Islet of Langerhans (tissue), 1 donor: ENCODE data around the gene PRSS57.
"Not testable (repeated sequence)": the region's sequence is repeated elsewhere in the genome, so short reads cannot be mapped to it uniquely, and the experiment has no call there.

Experiments
- FAIRE-seq: peaks from one replicate; lab custom pipeline; 2011; peaks lifted over from hg19 to GRCh38; lab: Jason Lieb, UNC

PRSS57 gene

DNA sequence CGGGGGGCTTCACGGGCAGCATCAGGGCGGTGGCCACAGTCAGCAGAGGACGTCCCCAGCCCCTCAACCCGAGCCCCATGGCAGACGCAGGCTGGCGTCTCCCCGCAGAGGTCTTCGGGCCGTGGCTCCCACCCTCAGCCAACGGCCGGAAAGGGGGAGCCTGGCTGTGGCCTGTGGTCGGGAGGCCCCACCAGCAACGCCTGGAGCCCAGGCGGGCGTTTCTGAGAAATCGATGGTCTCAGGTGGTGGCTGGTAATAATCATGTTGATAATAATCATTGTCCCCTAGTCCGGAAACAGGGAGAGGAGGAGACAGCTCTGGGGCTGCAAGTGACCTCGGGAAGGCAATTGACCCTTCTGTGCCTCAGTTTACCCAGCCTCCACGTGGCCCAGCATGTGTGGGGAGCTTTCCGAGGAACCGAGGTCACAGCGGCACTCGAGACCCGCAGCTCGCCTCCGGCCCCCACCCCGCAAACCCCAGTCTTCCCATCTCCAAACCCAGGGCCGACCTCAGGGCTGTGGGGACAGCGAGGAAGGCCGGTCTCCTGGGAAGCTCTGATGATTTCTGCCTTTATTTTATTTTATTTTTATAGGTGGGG is at the start of gene PRSS57:
Gene PRSS57, minus strand, starts transcription at position 101 of the 598 bp plus-strand sequence. Its CDS starts 22 bp downstream, at position 79.
- no peak for FAIRE-seq

GRCh38 chr19:743168-743687 is 48.0 kb upstream of the PRSS57 start:
- FAIRE-seq, result no peak

DNA sequence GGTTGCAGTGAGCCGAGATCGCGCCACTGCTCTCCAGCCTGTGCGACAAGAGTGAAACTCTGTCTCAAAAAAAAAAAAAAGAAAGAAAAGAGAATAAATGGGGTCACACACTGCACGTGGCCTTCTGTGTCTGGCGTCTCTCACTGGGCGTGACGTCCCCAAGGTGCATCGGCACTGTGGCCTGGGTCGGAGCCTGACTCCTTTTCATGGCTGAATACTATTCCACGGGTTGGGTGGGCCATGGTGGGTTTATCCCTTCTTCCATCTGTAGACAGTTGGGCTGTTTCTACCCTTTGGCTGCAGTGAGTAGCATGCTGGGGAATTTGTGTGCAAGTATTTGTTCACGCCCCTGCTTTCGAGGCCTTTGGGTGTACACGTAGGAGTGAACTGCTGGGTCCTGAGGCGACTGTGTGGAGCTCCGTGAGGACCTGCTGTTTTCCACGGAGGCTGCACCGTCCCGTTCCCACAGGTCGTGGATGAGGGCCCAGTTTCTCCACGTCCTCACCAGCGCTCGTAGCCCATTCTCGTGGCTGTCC is 47.4 kb upstream of the PRSS57 start:
- FAIRE-seq, result no peak

- no peak for FAIRE-seq
Measured at GRCh38 chr19:741506-742131, 46.4 kb upstream of the PRSS57 start.

- FAIRE-seq, result not testable (repeated sequence)
Measured at GRCh38 chr19:740816-741505, 45.7 kb upstream of the PRSS57 start.

DNA sequence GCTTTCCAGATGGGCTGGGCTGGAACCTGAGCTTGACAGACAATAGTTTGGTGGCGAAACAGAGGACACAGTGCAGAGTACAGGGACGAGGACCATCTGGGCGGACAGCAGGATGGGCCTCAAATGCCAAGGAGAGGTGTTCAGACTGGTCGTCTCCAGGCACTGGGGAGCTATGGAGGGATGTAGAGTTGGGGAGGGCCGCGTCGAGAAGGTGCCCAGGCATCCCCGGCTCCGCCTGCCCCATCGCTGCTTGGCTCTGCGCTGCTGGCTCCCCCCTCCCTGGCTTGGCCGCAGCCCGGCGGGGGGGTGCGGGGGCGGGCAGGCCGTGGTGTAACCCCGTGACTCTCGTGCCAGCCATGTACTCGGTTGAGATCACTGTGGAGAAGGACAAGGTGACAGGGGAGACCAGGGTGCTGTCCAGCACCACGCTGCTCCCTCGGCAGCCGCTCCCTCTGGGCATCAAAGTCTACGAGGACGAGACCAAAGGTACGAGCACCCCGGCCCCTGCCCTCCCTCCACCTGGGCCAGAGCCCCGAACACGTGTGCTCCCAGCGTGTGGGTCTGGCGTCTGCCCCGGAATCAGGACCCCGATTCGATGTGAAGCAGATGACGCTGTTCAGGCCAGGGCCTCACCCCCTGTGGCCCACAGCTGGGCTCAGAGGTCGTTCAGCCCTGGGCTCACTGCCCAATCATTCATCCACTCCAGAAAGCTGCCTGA is 44.9 kb upstream of the PRSS57 start:
- no peak for FAIRE-seq

- FAIRE-seq, result no peak
Measured at GRCh38 chr19:738509-739128, 43.4 kb upstream of the PRSS57 start.

GRCh38 chr19:737591-738093 is 42.4 kb upstream of the PRSS57 start:
- no peak for FAIRE-seq

DNA sequence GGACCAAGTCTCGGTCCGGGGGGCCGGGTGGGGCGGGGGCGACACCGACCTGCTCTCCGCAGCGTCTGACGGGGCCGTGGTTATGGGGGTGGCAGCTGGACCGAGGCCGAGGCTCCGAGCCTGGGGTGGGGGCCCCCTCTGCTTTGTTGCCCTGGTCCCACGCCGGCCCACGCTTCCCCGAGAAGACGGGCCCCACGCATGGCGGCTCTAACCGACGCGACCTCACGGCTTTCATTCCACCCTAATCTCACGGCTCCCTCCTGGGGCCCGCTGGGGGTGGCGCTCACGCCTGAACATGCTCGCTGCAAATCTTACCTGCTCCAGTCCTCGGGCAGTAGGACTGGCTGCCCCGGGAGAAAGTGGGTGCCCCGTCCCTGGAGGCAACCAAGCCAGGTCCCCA is 40.9 kb upstream of the PRSS57 start:
- FAIRE-seq, result no peak

- no peak for FAIRE-seq
Measured at GRCh38 chr19:734716-735115, 39.5 kb upstream of the PRSS57 start.

- FAIRE-seq, result no peak
Measured at GRCh38 chr19:732148-733069, 37.2 kb upstream of the PRSS57 start.

DNA sequence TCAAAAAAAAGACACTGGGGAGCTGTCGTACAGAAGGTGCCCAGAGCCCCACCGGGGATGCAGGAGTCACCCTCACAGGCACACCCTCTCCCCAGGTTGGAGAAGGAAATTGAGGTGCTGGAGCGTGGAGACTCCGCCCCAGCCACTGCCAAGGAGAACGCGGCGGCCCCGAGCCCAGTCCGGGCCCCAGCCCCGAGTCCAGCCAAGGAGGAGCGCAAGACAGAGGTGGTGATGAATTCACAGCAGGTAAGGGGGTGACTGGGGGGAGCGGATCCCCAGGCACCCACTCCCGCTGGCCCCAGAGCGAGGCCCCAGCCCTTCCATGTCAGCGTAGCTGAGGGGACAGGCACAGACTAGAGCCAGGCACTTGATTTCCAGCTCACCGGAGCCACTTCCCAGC is 35.7 kb upstream of the PRSS57 start:
- FAIRE-seq, result no peak

- FAIRE-seq, result no peak
Measured at GRCh38 chr19:729965-730668, 34.9 kb upstream of the PRSS57 start.

- FAIRE-seq, result not testable (repeated sequence)
Measured at GRCh38 chr19:729564-729963, 34.3 kb upstream of the PRSS57 start.

GRCh38 chr19:728011-728410 is 32.8 kb upstream of the PRSS57 start:
- no peak for FAIRE-seq

DNA sequence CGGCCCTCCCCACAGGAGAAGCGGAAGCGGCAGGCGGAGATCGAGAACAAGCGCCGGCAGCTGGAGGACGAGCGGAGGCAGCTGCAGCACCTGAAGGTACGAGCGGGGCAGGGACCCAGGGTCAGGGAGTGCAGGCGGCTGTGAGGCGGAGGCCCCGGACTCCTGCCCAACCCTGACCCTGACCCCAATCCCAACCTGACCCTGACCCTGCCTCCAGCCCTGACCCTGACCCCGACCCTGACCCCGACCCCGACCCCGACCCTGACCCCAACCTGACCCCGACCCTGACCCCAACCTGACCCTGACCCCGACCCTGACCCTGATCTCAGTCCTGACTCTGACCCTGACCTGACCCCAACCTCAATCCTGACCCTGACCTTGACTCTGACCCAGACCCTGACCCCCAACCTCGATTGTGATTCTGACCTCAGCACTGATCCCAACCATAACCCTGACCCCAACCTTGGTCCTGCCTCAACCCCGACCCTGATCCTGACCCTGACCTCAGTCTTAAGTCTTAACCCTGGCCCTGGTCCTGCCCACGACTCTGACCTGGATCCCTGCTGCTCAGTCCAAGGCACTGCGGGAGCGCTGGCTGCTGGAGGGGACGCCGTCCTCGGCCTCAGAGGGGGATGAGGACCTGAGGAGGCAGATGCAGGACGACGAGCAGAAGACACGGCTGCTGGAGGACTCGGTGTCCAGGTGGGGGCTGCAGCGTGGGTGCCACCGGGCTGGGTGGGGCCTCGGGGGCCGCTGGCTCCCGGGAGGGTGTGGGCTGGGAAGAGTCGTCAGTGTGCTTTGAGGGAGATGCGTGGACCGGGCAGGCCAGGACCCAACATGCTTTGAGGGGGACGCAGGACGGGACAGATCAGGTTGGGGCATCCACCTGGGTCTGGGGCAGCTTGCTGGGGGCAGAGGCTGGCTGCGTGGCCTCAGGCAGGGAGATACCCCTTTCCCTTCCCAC is 32.0 kb upstream of the PRSS57 start:
- no peak for FAIRE-seq

GRCh38 chr19:725461-726089 is 30.3 kb upstream of the PRSS57 start:
- no peak for FAIRE-seq

DNA sequence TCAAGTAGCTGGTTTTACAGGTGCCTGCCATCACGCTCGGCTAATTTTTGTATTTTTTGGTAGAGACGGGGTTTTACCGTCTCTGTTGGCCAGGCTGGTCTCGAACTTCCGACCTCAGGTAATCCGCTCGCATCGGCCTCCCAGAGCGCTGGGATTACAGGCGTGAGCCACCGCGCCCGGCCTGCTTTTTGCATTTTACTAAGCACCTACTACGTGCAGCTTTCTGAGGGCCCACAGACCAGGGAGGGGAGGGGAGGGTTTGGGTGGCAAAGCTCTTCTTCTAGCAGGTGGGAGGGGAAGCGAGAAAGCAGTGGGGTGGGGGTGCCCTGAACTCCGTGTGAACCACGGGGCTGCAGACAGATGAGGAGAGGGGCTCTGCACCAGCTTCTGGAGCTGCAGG is 28.5 kb upstream of the PRSS57 start:
- no peak for FAIRE-seq
